ENCODE results near the gene EYS. TPM values are rescaled to one million over a fixed set of nuclear protein-coding genes. Genes with fewer than 3 reads are reported as not detected.

Gene EYS
- total and polyA plus RNA-seq, 2 experiments from 2014 or later: under 0.01 to 0.15 TPM

DNA sequence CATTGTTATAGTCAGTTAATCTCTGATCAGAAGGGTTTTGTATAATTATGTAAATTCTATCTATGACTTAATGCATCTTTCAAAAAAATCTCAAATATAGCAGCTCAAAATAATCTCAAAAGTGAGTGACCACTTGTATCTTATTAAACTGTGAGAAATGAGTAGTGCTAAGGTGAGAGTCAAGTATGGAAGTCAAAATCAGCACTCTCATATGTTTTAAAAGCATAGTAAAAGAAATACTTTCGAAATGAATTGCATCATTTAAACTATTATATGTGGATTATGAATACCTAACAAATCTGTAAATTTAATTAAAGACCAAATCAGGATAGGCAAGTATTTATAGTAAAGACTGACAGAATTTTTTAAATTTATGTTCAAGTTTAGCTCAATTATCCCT, 1425.9 kb downstream of the EYS start:
- no peak overlapping the region for H3K27ac ChIP-seq
- no peak overlapping the region for H3K4me3 ChIP-seq
- DNase-seq (ENCODE audit: low read depth in 1 of 2, low spot score in 1 of 2): no peak
- no peaks in the 10 kb centered on the region for H3K9me3 ChIP-seq (ENCODE audit: low read depth)
- H3K27me3 ChIP-seq: no peaks in the 10 kb centered on the region
- TF ChIP-seq, protein P1, sequence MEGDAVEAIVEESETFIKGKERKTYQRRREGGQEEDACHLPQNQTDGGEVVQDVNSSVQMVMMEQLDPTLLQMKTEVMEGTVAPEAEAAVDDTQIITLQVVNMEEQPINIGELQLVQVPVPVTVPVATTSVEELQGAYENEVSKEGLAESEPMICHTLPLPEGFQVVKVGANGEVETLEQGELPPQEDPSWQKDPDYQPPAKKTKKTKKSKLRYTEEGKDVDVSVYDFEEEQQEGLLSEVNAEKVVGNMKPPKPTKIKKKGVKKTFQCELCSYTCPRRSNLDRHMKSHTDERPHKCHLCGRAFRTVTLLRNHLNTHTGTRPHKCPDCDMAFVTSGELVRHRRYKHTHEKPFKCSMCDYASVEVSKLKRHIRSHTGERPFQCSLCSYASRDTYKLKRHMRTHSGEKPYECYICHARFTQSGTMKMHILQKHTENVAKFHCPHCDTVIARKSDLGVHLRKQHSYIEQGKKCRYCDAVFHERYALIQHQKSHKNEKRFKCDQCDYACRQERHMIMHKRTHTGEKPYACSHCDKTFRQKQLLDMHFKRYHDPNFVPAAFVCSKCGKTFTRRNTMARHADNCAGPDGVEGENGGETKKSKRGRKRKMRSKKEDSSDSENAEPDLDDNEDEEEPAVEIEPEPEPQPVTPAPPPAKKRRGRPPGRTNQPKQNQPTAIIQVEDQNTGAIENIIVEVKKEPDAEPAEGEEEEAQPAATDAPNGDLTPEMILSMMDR (IDR thresholded peaks at IDR 0.05; ENCODE audit: low read depth, low read length): no peak
- H3K4me1 ChIP-seq (ENCODE audit: low read depth): peaks cover 34% of the 10 kb centered on the region
- no peaks in the 10 kb centered on the region for H3K36me3 ChIP-seq

DNA sequence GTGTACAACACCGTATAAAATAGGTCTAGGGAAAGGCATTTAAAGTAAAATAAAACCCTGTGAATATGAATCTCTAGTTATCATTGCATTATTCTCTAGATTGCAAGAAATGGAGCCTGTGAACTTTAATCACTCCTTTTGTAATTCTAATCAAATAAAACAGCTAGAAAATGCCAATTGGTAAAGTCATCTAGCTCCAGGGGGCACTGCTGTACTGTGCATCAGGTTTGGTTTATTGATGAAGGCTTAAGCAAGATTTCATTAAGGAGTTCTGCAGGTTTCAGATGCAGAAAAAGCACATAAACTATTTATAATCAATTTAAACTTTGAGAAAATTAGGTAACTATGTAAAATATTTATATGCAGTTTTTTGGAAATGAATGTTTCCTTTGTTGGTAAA, 1426.5 kb downstream of the EYS start:
- DNase-seq (ENCODE audit: low read depth in 1 of 2, low spot score in 1 of 2): peak; percentile 53 to 72
- no peak overlapping the region for H3K4me3 ChIP-seq
- H3K27ac ChIP-seq: no peak overlapping the region
- TF ChIP-seq, protein P1 (IDR thresholded peaks at IDR 0.05; ENCODE audit: low read depth, low read length): peak; percentile 49
- H3K4me1 ChIP-seq (ENCODE audit: low read depth): peaks cover 34% of the 10 kb centered on the region
- H3K27me3 ChIP-seq: no peaks in the 10 kb centered on the region
- H3K9me3 ChIP-seq (ENCODE audit: low read depth): no peaks in the 10 kb centered on the region
- H3K36me3 ChIP-seq: no peaks in the 10 kb centered on the region

GRCh38 chr6:64270083-64270482, 1436.9 kb downstream of the EYS start:
- no peaks in the 10 kb centered on the region for H3K9me3 ChIP-seq (ENCODE audit: low read depth)
- no peaks in the 10 kb centered on the region for H3K36me3 ChIP-seq
- H3K4me1 ChIP-seq (ENCODE audit: low read depth): no peaks in the 10 kb centered on the region
- no peak overlapping the region for H3K4me3 ChIP-seq
- TF ChIP-seq, protein P1 (IDR thresholded peaks at IDR 0.05; ENCODE audit: low read depth, low read length): no peak
- no peak overlapping the region for H3K27ac ChIP-seq
- no peak for DNase-seq (ENCODE audit: low read depth in 1 of 2, low spot score in 1 of 2)
- H3K27me3 ChIP-seq: no peaks in the 10 kb centered on the region

DNA sequence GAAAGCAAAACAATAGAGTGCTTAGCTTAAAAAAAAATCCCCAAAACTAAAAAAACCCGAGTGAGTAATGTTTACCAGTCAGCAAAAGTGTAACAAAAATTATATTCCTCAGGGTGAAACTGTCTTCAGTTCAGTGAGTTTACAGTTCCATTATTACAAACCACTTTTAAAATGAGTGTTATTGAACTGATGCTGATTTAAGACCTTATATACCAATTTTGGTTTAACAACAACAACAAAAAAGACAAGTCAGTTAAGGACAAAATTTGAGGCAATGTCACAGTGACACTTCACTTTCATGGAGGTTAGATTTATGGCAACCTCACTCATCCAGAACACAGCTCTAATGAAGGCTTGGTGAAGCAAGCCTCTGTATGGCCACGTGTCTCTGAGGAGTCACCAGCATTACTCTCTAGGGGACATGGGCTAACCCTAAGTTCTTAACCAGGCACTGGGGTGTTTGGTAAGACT, 1440.6 kb downstream of the EYS start:
- H3K9me3 ChIP-seq (ENCODE audit: low read depth): no peaks in the 10 kb centered on the region
- H3K4me1 ChIP-seq (ENCODE audit: low read depth): no peaks in the 10 kb centered on the region
- TF ChIP-seq, protein P1 (IDR thresholded peaks at IDR 0.05; ENCODE audit: low read depth, low read length): no peak
- H3K27ac ChIP-seq: no peak overlapping the region
- no peak for DNase-seq (ENCODE audit: low read depth in 1 of 2, low spot score in 1 of 2)
- no peaks in the 10 kb centered on the region for H3K27me3 ChIP-seq
- no peak overlapping the region for H3K4me3 ChIP-seq
- H3K36me3 ChIP-seq: no peaks in the 10 kb centered on the region

- H3K4me3 ChIP-seq: no peak overlapping the region
- H3K27me3 ChIP-seq: no peaks in the 10 kb centered on the region
- no peak overlapping the region for H3K27ac ChIP-seq
- H3K4me1 ChIP-seq (ENCODE audit: low read depth): no peaks in the 10 kb centered on the region
- DNase-seq (ENCODE audit: low read depth in 1 of 2, low spot score in 1 of 2): no peak
- no peaks in the 10 kb centered on the region for H3K36me3 ChIP-seq
- TF ChIP-seq, protein P1 (IDR thresholded peaks at IDR 0.05; ENCODE audit: low read depth, low read length): no peak
- H3K9me3 ChIP-seq (ENCODE audit: low read depth): no peaks in the 10 kb centered on the region
Measured at GRCh38 chr6:64263778-64264177, 1443.2 kb downstream of the EYS start.

- H3K36me3 ChIP-seq: no peaks in the 10 kb centered on the region
- DNase-seq (ENCODE audit: low read depth in 1 of 2, low spot score in 1 of 2): no peak
- no peak overlapping the region for H3K27ac ChIP-seq
- H3K4me1 ChIP-seq (ENCODE audit: low read depth): no peaks in the 10 kb centered on the region
- TF ChIP-seq, protein P1 (IDR thresholded peaks at IDR 0.05; ENCODE audit: low read depth, low read length): no peak
- H3K4me3 ChIP-seq: no peak overlapping the region
- no peaks in the 10 kb centered on the region for H3K27me3 ChIP-seq
- no peaks in the 10 kb centered on the region for H3K9me3 ChIP-seq (ENCODE audit: low read depth)
Measured at GRCh38 chr6:64259372-64259771, 1447.7 kb downstream of the EYS start.

Data from cardiac muscle cell (in vitro differentiated cells and primary cell).